ENCODE measurements around the gene TAF1C. TPM values are rescaled to one million over a fixed set of nuclear protein-coding genes. Genes with fewer than 3 reads are reported as not detected.

Gene TAF1C
- total RNA-seq, 1 experiment from 2014 or later = 51.9 TPM

- DNase-seq = no peak
- no peaks in the 10 kb centered on the region for H3K36me3 ChIP-seq (replicated peaks; ENCODE audit: control insufficient read depth, insufficient read depth, low read length)
- no peak overlapping the region for H3K4me3 ChIP-seq (ENCODE audit: insufficient read depth, low read depth, low read length)
- no peaks in the 10 kb centered on the region for H3K27me3 ChIP-seq (ENCODE audit: control insufficient read depth, insufficient read depth, low read length)
Measured at GRCh38 chr16:84169765-84170310, 17.0 kb downstream of the TAF1C start.

GRCh38 chr16:84166796-84167695 is 19.8 kb downstream of the TAF1C start:
- H3K4me3 ChIP-seq (ENCODE audit: insufficient read depth, low read depth, low read length) = no peak overlapping the region
- no peaks in the 10 kb centered on the region for H3K27me3 ChIP-seq (ENCODE audit: control insufficient read depth, insufficient read depth, low read length)
- H3K36me3 ChIP-seq (replicated peaks; ENCODE audit: control insufficient read depth, insufficient read depth, low read length) = no peaks in the 10 kb centered on the region
- DNase-seq = peak; percentile 71

GRCh38 chr16:84165746-84166145 is 21.1 kb downstream of the TAF1C start:
- Histone ChIP-seq H3K36me3 (replicated peaks; ENCODE audit: control insufficient read depth, insufficient read depth, low read length) (no peaks in the 10 kb centered on the region), H3K4me3 (ENCODE audit: insufficient read depth, low read depth, low read length) (no peak overlapping the region), H3K27me3 (ENCODE audit: control insufficient read depth, insufficient read depth, low read length) (no peaks in the 10 kb centered on the region)
- DNase-seq = no peak

- Histone ChIP-seq H3K36me3 (replicated peaks; ENCODE audit: control insufficient read depth, insufficient read depth, low read length) (no peaks in the 10 kb centered on the region), H3K27me3 (ENCODE audit: control insufficient read depth, insufficient read depth, low read length) (no peaks in the 10 kb centered on the region), H3K4me3 (ENCODE audit: insufficient read depth, low read depth, low read length) (no peak overlapping the region)
- no peak for DNase-seq
Measured at GRCh38 chr16:84161801-84162200, 25.1 kb downstream of the TAF1C start.

GRCh38 chr16:84161037-84161436 is 25.8 kb downstream of the TAF1C start:
- H3K36me3 ChIP-seq (replicated peaks; ENCODE audit: control insufficient read depth, insufficient read depth, low read length) = no peaks in the 10 kb centered on the region
- H3K27me3 ChIP-seq (ENCODE audit: control insufficient read depth, insufficient read depth, low read length) = no peaks in the 10 kb centered on the region
- no peak for DNase-seq
- no peak overlapping the region for H3K4me3 ChIP-seq (ENCODE audit: insufficient read depth, low read depth, low read length)

GRCh38 chr16:84159800-84160199 is 27.1 kb downstream of the TAF1C start:
- H3K36me3 ChIP-seq (replicated peaks; ENCODE audit: control insufficient read depth, insufficient read depth, low read length) = no peaks in the 10 kb centered on the region
- H3K27me3 ChIP-seq (ENCODE audit: control insufficient read depth, insufficient read depth, low read length) = no peaks in the 10 kb centered on the region
- no peak overlapping the region for H3K4me3 ChIP-seq (ENCODE audit: insufficient read depth, low read depth, low read length)
- no peak for DNase-seq

- Histone ChIP-seq H3K4me3 (ENCODE audit: insufficient read depth, low read depth, low read length) (no peak overlapping the region), H3K36me3 (replicated peaks; ENCODE audit: control insufficient read depth, insufficient read depth, low read length) (no peaks in the 10 kb centered on the region), H3K27me3 (ENCODE audit: control insufficient read depth, insufficient read depth, low read length) (no peaks in the 10 kb centered on the region)
- no peak for DNase-seq
Measured at GRCh38 chr16:84159007-84159406, 27.9 kb downstream of the TAF1C start.

- no peak for DNase-seq
- Histone ChIP-seq H3K27me3 (ENCODE audit: control insufficient read depth, insufficient read depth, low read length) (no peaks in the 10 kb centered on the region), H3K4me3 (ENCODE audit: insufficient read depth, low read depth, low read length) (no peak overlapping the region)
Measured at GRCh38 chr16:84156342-84156784, 30.5 kb downstream of the TAF1C start.

GRCh38 chr16:84155771-84156170 is 31.1 kb downstream of the TAF1C start:
- no peaks in the 10 kb centered on the region; the same call in 1 of the 2 replicates for H3K27me3 ChIP-seq (ENCODE audit: control insufficient read depth, insufficient read depth, low read length)
- DNase-seq = no peak
- no peak overlapping the region for H3K4me3 ChIP-seq (ENCODE audit: insufficient read depth, low read depth, low read length)
- H3K36me3 ChIP-seq (replicated peaks; ENCODE audit: control insufficient read depth, insufficient read depth, low read length) = no peaks in the 10 kb centered on the region

More at GRCh38 chr16:84156342-84156784, 30.5 kb downstream of the TAF1C start:
- H3K36me3 ChIP-seq (replicated peaks; ENCODE audit: control insufficient read depth, insufficient read depth, low read length) = no peaks in the 10 kb centered on the region

GRCh38 chr16:84155226-84155625 is 31.6 kb downstream of the TAF1C start:
- H3K27me3 ChIP-seq (ENCODE audit: control insufficient read depth, insufficient read depth, low read length) = no peaks in the 10 kb centered on the region; the same call in 1 of the 2 replicates
- H3K4me3 ChIP-seq (ENCODE audit: insufficient read depth, low read depth, low read length) = no peak overlapping the region
- DNase-seq = no peak
- H3K36me3 ChIP-seq (replicated peaks; ENCODE audit: control insufficient read depth, insufficient read depth, low read length) = no peaks in the 10 kb centered on the region

GRCh38 chr16:84153660-84154214 is 33.1 kb downstream of the TAF1C start:
- Histone ChIP-seq H3K27me3 (ENCODE audit: control insufficient read depth, insufficient read depth, low read length) (no peaks in the 10 kb centered on the region; the same call in 1 of the 2 replicates), H3K4me3 (ENCODE audit: insufficient read depth, low read depth, low read length) (no peak overlapping the region), H3K36me3 (replicated peaks; ENCODE audit: control insufficient read depth, insufficient read depth, low read length) (no peaks in the 10 kb centered on the region)
- no peak for DNase-seq

- no peaks in the 10 kb centered on the region for H3K36me3 ChIP-seq (replicated peaks; ENCODE audit: control insufficient read depth, insufficient read depth, low read length)
- DNase-seq = no peak
- H3K4me3 ChIP-seq (ENCODE audit: insufficient read depth, low read depth, low read length) = no peak overlapping the region
Measured at GRCh38 chr16:84150926-84151325, 35.9 kb downstream of the TAF1C start.

GRCh38 chr16:84144859-84145639 is 41.8 kb downstream of the TAF1C start, which contains the start of the genes DNAAF1 and HSDL1:
DNAAF1 (plus strand) TSS chr16:84145308; CDS start chr16:84145441, 133 bp downstream.
HSDL1 (minus strand) TSS chr16:84145177; CDS start chr16:84131321, 13,856 bp downstream.
- Histone ChIP-seq H3K27me3 (ENCODE audit: control insufficient read depth, insufficient read depth, low read length) (peaks cover 1% of the 10 kb centered on the region; the same call in 1 of the 2 replicates), H3K4me3 (ENCODE audit: insufficient read depth, low read depth, low read length) (peak within 1 kb of the TSS; percentile 82), H3K36me3 (replicated peaks; ENCODE audit: control insufficient read depth, insufficient read depth, low read length) (no peaks in the 10 kb centered on the region)
- DNase-seq = peak; percentile 99

More at GRCh38 chr16:84150926-84151325, 35.9 kb downstream of the TAF1C start:
- H3K27me3 ChIP-seq (ENCODE audit: control insufficient read depth, insufficient read depth, low read length) = peaks cover 1% of the 10 kb centered on the region; the same call in 1 of the 2 replicates
